ENCODE data around the gene ZC3H4.

ZC3H4 gene

DNA sequence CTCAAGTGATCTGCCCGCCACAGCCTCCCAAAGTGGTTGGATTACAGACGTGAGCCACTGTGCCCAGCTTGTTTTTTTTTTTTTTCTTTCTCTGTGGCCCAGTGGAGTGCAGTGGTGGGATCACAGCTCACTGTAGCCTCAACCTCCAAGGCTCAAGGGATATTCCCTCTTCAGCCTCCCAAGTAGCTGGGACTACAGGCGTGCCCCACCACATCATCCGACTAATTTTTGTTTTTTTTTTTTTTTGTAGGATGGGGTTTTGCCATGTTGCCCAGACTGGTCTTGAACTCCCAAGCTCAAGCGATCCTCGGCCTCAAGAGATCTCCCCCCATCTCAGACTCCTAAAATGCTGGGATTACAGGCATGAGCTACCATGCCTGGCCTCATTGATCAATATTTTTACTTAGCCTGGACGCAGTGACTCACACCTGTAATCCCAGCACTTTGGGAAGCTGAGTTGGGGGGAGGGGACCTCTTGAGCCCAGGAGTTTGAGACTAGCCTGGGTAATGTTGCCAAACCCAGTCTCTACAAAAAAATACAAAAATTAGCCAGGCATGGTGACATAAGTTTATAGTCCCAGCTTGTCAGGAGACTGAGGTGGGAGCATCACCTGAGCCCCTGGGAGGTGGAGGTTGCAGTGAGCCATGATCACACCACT, 18.7 kb upstream of the ZC3H4 start:
- DNase-seq: no peak

DNA sequence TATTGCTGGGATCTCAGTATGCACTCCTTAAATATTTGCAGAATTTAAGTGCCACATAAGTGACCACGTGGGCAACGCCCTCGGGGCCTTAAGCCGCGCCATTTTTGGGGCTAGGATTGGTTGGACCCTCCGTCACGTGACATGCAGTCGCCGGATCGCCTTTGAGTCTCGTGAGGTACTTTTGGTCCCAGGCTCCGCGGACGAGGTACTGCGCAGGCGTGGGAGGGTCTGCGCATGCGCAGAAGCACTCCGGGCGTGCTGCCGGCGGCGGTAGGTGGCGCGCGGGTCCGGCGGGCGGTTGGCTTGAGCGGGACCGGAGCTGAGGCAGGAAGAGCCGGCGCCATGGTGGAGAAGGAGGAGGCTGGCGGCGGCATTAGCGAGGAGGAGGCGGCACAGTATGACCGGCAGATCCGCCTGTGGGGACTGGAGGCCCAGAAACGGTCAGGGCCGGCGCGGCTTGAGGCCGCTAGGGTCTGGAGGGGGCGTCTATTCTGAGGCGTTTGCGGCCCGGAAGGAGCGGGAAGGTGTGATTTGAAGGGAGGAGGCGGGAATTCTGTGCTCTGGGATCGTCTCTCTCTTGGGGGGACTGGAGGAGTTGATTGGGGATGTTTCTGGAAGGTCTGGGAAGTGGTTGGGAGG, 17.1 kb upstream of the ZC3H4 start, which contains the start of gene SAE1:
Gene SAE1 (plus strand): TSS at position 247 of the 639 bp plus-strand sequence. CDS start 96 bp downstream, at position 343.
- DNase-seq: peak; percentile 94

DNA sequence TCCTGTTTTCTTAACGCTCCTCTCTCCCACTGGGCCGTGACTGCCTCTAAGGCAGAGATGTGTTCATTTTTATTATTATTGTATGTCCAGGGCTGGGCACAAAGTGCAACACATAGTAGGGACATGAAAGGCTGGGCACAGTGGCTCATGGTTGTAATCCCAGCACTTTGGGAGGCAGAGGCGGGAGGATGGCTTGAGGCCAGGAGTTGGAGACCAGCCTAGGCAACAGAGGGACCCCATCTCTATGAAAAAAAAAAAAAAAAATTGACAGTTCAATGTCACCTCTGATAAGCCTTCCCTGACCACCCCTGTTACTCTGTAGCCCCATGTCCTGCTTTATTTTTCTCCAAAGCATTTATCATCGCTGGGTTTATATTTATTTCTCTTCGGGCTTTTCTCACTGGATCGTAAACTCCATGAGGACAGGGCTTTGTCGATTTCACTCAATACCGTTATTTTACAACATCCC, 16.6 kb upstream of the ZC3H4 start:
- no peak for DNase-seq

DNA sequence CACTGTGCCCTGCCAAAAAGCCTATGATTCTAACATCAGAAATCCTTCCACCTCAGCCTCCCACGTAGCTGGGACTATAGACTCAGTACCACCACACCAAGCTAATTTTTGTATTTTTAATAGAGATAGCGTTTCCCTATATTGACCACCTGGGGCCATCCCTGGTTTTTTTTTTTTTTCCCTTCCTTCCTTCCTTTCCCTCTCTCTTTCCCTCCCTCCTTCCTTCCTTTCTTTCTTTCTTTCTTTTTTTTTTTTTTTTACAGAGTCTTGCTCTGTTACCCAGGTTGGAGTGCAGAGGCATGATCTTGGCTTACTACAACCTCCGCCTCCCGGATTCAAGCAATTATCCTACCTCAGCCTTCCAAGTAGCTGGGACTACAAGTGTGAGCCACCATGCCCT, 16.0 kb upstream of the ZC3H4 start:
- no peak for DNase-seq

DNA sequence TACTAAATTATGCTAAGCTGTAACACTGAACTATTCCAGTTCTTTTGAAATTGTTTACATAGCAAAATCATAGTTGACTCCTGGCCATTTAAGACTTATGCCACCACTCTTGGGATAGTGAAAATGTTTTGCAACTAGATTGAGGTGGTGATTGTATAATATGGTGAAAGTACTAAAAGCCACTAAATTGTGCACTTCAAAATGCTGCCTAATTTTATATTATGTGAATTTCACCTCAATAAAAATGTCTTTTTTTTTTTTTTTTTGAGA, 12.0 kb upstream of the ZC3H4 start:
- DNase-seq: no peak

DNA sequence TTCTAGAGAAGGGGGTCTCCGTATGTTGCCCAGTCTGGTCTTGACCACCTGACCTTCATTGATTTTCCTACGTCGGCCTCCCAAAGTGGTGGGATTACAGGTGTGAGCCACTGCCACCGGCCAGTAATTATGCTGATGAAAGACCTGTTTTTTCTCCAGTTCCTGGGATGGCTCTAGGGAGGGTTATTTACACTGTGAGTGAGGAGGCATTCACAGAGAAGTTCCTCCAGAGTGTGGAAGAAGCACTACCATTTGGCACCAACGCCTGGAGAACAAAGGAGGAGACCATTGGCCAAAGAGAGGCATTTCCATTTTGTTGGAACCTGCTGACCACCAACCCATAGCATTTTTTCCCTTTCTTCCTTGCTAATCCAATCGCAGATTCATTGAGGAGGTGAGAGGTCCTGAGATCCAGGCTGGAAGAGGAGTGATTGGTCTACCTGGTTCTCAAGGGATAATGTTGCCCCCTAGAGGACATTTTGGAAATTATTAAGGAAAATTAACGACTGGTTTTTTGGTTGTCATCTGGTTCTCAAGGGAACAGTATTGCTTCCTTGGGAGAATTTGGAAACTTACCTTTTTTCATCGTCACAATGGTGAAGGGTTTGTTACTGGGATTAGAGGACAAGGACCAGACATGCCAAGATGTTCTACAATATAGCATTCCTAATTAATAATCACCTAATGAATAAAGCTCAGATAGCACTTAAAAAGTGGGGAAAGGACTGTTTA, 11.5 kb upstream of the ZC3H4 start:
- peak; percentile 46 for DNase-seq

DNA sequence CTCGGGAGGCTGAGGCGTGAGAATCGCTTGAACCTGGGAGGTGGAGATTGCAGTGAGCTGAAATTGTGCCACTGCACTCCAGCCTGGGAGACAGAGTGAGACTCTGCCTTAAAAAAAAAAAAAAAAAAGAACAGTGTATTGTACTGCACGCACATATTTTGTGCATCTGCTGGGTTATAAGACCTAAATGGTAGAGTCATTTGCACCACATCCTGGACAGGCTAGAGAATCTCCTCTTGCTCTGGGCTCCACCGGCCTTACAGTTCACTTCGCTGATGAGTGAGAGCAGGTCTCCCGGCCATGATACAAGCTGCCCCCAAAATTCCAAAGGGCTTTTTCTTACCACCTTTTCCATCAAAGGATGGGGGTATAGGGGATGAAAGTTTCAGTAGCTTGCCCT, 9.8 kb upstream of the ZC3H4 start:
- no peak for DNase-seq

DNA sequence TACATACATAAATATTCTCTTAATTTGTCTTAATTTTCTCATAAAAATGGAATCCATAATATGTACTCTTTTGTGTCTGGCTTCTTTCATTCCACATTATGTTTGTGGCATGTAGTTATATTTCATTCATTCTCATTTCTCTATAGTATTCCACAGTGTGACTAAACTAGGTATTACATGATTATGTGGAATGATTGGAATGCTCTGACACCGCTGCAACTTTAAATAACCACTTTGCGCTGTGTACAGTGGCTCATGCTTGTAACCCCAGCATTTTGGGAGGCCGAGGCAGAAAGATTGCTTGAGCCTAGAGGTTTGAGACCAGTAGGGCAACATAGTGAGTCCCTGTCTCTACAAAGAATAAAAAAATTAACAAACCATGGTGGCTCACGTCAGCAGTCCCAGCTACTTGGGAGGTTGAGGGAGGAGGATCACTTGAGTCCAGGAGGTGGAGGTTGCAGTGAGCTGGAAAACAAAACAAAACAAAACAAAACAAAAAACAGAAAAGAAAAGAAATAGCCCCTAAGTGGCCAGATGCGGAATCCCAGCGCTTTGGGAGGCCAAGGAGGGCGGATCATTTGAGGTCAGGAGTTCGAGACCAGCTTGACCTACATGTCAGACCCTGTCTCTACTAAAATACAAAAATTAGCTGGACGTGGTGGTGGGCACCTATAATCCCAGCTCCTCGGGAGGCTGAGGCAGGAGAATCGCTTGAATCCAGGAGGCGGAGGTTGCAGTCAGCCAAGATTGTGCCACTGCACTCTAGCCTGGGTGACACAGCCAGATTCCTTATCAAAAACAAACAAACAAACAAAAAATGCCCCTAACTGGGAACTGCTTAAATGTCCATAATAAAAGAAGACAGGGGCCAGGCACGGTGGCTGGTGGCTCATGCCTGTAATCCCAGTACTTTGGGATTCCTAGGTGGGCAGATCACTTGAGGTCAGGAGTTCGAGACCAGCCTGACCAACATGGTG, 9.1 kb upstream of the ZC3H4 start:
- DNase-seq: no peak

DNA sequence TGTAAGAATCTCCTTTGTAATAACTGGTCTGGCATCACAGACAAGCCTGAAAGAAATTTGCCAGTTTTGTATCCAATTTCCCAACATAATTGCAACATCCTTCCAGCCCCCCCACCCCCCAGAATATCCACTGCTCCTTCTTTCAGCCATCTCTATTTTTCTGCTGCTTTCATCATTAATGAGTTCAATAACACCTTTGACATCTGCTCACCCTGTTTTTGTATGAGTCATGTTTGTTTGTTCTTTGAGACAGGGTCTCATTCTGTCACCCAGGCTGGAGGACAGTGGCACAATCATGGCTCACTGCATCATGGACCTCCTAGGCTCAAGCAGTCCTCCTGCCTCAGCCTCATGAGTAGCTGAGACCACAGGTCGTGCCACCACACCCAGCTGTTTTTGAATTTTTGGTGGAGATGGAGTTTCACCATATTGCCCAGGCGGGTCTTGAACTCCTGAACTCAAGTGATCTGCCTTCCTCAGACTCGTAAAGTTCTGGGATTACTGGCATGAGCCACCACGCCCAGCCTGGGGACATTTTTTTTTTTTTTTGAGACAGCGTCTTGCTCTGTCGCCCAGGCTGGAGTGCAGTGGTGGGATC, 7.0 kb upstream of the ZC3H4 start:
- no peak for DNase-seq

DNA sequence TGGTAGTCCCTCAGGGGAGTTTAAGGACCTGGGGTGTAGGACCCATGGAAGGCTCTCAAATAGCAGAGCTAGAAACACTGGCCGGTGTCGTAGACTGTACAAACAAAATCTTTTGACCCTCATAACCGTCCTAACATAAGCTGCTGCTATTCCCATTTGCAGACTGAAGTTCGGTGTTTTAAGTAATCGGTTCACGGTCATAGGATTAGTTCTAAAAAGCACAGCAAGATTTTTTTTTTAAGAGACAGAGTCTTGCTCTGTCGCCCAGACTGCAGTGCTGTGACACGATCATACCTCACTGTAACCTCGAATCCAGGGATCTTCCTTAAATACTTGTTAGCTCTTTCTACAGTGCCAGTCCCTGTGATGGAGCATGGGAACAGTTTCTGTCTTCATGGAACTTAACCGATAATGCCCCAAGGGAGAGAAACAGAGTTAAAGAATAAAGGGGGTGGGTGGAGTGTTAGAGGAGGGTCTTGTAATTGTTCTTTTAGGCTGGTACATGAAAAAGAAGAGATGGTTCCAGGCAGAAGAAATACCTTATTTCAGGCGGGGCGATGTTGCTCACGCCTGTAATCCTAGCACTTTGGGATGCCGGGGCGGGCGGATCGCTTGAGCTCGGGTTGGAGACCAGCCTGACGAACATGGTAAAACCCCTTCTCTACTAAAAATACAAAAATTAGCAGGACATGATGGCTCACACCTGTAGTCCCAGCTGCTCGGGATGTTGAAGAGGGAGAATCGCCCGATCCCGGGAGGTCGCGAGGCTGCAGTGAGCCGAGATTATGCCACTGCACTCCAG, 475 bp upstream of the ZC3H4 start:
- DNase-seq: no peak

DNA sequence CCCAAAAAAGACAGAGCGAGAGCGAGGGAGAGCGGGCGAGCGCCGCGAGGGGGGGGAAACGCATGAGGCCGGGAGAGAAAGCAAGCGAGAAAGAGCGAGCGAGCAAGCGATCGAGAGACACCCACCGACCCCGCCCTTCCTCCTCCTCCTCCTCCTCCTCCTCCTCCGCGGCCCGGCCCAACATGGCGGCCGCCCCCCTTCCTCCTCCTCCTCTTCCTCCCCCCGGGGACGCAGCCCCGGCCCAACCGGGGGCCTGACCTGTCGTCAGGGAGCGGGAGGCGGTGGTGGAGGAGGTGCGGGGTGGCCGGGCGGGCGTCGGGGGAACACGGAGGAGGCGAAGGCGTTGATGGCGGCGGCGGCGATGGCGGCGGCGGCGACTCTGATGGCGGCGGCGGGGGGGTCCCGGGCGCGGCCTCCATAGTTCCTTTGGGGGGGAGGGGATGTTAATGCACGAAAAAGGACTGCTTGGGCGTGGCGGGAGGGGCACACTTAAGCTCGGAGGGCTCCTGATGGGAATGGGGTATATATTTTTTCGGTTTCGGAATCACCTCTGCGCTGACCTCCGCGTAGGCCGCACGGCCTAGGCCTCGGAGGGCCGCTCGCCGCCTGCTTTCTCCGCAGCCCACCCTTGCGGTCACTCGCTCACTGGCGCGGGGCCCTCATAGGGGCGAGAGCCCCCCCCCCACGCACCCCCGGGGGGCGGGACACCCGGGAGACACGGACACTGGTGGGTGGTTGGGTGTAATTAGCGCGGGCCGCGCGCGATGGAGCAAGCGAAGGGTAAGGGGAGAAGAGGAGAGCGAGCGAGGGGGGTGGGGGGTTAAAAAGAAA, 1.2 kb downstream of the ZC3H4 start:
- no peak for DNase-seq

DNA sequence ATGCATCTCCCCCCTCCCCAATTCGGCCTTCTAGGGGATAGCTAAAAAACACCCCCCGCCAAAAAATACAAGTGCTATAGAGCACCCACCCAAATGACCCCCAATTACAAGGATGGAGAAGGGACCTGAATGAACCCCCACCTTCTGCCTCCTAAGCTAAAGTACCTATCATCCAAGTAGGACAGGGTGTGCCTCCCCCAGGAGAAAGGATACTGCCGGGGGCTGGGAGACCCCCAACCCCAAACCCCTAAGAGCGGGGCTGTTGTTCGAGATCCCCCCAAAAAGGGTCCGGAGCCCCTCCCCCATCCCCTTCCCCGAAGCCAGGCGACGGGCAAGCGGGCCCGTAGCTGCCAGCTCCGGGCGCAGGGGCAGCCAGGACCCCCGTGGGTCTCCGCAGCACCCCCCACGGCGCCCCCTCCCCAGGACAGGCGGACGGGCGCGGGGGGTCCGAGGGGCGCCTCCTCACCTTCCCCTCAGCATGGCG, 1.9 kb downstream of the ZC3H4 start:
- DNase-seq: no peak

DNA sequence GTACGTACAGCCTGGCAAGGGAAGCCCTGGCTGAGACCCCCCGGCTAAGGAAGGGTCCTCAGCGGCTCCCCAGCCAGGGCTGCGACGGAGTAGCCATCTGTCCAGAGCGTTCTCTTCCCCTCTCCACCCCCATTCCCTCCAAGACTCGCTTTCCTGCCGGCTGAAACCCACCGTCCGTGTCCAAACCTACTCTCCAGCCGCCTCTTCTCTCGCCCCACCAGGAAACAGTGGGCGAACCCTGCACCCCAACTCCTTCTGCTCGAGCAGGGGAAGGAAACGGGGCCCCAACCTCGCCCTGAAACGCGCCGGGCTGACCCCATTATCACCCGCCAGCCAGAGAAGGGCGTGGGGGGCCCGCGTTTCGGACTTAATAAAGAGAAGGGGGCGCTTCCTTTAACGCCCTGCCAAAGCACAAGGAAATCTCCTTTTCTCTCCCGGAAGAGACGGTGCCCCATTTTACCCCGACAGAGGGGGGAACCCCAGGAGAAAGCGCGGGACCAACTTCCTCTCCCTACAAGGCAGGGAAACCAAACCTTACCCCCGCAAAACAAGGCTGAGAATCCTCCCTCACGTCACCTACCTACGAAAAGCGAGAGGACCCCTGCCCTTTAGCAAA, 2.5 kb downstream of the ZC3H4 start:
- DNase-seq: no peak

DNA sequence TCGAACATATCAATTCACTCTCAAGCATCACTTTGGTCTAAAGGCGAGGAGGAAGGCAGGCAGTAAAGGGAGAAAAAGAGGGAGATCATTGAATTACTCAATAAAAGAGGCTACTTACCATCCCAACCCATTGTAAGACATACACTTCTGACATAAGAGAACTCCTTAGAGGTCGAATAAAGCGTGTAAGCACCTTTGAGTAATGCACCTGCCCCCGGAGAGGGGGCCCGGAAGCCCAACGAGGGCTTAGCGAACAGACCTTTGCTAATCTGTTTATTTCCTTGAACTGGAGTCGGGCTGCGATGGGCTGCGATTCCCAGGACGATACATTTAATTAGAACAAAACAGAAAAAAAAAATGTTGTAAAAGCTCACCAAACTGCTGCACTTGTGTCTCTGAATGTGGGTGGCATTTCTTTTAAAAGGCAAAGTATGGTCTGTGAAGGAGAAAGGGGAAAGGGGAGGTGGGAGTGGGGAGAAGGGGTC, 3.0 kb downstream of the ZC3H4 start:
- no peak for DNase-seq

DNA sequence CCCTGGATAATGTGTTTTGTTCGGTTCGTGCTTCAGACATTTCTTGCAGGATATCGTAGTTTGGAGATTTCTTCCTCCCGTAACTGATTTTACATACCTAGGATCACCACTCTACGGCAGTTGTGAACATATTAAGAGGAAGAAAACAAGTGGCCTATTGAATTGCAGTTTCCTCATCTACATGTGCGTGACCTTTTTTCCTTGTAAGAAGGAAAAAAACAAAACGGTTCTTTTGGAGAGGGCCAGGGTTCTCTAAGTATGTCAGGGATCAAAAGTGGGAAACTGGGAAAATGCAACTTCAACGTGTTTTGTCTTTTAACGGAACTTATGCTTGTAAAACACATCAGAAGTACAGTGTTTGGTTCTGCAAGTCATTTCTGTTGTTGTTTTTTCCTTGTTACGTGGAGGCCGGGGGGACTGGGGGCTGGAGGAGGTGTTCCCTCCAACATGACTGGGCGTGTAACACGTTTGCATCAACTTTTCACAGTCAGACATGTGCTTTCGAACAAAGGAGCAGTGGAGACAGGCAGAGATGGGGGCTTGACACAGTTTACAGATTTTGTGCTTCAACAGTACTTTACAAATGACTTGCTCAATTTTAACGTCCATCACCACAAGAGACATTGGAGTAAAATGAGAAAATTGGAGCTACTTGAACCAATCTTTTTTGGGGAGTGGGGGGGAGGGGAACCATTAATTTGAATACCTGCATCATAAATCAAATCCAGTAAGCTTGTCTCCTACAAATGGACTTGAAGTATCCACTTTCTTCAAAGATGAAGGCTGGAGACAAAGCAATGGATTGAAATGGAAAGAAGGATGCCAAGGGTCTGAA, 3.8 kb downstream of the ZC3H4 start:
- DNase-seq: no peak

DNA sequence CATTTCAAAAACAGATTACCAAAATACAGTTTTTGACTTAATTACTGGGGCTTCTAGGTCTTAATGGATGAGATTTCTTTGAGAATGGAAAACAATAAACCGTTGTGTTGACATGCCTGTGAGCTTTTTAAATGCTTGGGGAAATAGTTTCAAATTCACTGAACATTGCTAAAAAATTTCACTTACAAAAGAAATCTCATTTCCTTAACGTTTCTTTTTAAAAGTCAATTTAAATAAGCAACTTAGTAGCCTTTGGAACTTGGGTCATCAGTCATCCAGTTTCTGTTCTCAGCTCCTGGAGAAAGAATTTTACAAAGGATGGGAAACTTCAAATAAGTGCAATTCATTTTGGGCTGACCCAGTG, 4.4 kb downstream of the ZC3H4 start:
- no peak for DNase-seq

DNA sequence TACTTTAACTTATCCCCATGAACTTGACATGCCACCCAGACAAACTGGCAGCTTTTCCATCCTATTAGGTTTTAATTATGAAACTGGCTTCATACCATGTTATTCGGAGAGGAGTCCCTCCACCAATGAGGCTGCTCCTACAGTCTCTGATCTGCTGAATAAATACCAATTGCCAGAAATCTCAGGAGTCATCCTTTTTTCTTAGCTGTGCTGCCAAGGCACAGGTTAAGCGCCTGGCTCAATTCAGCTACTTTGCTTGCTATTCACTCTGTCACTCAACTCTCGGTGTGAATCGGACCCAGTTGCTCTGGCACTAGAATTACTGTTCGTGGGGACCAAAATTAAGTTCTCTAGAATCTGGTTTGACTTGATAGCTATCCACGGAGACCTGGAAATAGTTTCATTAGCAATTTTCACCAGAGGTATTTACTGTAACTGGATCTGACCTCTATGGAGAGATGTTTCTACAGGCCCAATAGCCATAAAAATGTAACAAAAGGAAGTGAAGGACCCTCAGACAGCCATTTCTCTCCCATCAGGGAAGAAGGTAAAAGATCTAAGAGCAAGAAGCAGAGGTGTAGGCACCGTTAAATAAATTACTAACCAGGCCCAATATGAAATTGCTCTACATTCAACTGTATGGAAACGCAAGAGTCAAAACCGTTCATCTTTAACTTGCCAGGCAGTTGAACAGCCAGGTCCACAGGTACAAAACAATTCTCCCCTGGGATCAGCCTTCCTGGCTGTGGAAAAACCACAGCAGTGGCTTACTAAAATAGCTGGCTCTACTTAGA, 5.4 kb downstream of the ZC3H4 start:
- DNase-seq: no peak

DNA sequence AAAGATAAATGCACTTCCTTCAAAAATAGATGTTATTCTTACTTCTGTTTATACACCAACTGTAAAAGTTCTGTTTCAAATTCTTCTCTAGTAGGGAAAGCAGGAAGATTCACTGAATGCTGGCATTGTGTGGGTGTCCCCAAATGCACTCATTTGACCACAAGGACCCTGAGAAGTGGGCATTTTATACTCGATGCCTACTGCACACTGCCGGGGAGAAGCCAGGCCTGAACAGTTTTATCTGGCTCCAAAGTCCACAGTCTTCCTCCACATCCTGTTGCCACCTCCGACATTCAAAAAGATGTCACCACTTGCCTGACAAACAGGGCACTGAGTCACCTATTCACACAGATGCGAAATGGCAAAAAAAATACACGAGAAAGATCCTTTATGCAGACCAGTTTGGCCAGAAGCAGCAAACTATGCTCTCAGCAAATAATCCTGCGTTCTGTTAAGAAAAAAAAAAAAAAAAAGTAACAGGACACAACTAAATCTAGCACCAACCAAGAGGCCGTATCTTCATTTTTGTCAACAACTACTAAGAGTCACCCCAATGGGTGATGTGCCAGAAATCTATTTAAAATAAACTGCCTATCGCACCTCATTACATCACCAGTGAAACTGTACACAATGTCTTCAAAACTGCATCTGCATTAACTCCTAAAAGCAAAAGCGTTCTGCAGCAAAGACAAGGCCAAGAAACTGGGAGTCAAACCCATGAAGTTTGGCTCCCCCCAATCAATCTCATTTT, 6.2 kb downstream of the ZC3H4 start:
- no peak for DNase-seq
